ENCODE results near the gene PKHD1.
"Not testable (repeated sequence)": the region's sequence is repeated elsewhere in the genome, so short reads cannot be mapped to it uniquely, and the experiment has no call there.

Gene PKHD1

GRCh38 chr6:51954681-51955080 is 132.7 kb downstream of the PKHD1 start:
- no peak for DNase-seq (ENCODE audit: extremely low spot score)
- no peak for TF ChIP-seq TARDBP (IDR thresholded peaks at IDR 0.05)
- TF ChIP-seq, protein P1, sequence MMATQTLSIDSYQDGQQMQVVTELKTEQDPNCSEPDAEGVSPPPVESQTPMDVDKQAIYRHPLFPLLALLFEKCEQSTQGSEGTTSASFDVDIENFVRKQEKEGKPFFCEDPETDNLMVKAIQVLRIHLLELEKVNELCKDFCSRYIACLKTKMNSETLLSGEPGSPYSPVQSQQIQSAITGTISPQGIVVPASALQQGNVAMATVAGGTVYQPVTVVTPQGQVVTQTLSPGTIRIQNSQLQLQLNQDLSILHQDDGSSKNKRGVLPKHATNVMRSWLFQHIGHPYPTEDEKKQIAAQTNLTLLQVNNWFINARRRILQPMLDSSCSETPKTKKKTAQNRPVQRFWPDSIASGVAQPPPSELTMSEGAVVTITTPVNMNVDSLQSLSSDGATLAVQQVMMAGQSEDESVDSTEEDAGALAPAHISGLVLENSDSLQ (IDR thresholded peaks at IDR 0.05) = no peak
- no peak for TF ChIP-seq FOXM1 (IDR thresholded peaks at IDR 0.05; ENCODE audit: borderline replicate concordance)
- no peak for TF ChIP-seq ARNT (IDR thresholded peaks at IDR 0.05)
- TF ChIP-seq CTBP1 (IDR thresholded peaks at IDR 0.05; ENCODE audit: borderline replicate concordance) = no peak
- TF ChIP-seq BHLHE40 (IDR thresholded peaks at IDR 0.05; ENCODE audit: borderline replicate concordance) = no peak
- TF ChIP-seq SP1 (IDR thresholded peaks at IDR 0.05) = no peak
- no peak for TF ChIP-seq NFRKB (IDR thresholded peaks at IDR 0.05)
- TF ChIP-seq ELF4 (IDR thresholded peaks at IDR 0.05) = no peak
- TF ChIP-seq ZNF384 (IDR thresholded peaks at IDR 0.05) = no peak
- TF ChIP-seq FOXK2 (IDR thresholded peaks at IDR 0.05) = no peak
- no peak for TF ChIP-seq SUZ12 (IDR thresholded peaks at IDR 0.05)
- ChIA-PET POLR2A (no interaction called here), CTCF (interaction anchor here (0.6 kb wide), 1 partner anchor 21 kb away, joined by 3 read pairs; no protein-coding TSS in a partner anchor)

GRCh38 chr6:51953246-51953645 is 134.2 kb downstream of the PKHD1 start:
- CTCF ChIA-PET = no interaction called here
- no peak for TF ChIP-seq SUZ12 (IDR thresholded peaks at IDR 0.05)
- POLR2A ChIA-PET = no interaction called here
- no peak for DNase-seq (ENCODE audit: extremely low spot score)

DNA sequence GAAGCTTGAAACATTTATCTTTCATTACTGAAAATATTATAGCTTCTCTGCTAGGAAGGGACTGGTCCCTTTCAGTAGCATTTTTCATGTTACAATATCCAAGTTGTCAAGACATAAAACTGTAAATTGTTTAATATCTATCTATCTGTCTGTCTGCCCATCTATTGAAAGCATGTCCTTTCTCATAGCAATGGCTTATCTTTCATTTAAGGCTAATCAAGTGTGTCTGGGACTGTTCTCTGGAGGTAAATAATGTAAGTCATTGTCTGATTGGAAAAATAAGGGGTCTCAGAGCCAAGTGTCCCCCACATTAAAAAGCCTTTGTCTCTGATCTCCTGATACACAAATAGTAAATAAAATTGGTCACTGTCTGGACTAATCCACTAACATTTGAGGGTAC is 135.5 kb downstream of the PKHD1 start:
- no peak for TF ChIP-seq FOXM1 (IDR thresholded peaks at IDR 0.05; ENCODE audit: borderline replicate concordance)
- TF ChIP-seq HDGF (IDR thresholded peaks at IDR 0.05; ENCODE audit: borderline replicate concordance) = no peak
- TF ChIP-seq SP1 (IDR thresholded peaks at IDR 0.05) = no peak
- TF ChIP-seq L3MBTL2 (conservative IDR thresholded peaks at IDR 0.05) = no peak
- no peak for TF ChIP-seq TARDBP (IDR thresholded peaks at IDR 0.05)
- TF ChIP-seq NFRKB (IDR thresholded peaks at IDR 0.05) = no peak
- TF ChIP-seq LEF1 (IDR thresholded peaks at IDR 0.05; ENCODE audit: borderline replicate concordance) = no peak
- TF ChIP-seq BHLHE40 (IDR thresholded peaks at IDR 0.05; ENCODE audit: borderline replicate concordance) = no peak
- no peak for TF ChIP-seq FOXK2 (IDR thresholded peaks at IDR 0.05)
- no peak for TF ChIP-seq SUZ12 (IDR thresholded peaks at IDR 0.05)
- no peak for TF ChIP-seq ARNT (IDR thresholded peaks at IDR 0.05)
- TF ChIP-seq FOXA1 (IDR thresholded peaks at IDR 0.05) = no peak
- no peak for TF ChIP-seq ELF4 (IDR thresholded peaks at IDR 0.05)
- TF ChIP-seq CTBP1 (IDR thresholded peaks at IDR 0.05; ENCODE audit: borderline replicate concordance) = no peak
- no peak for DNase-seq (ENCODE audit: extremely low spot score)
- CTCF ChIA-PET = interaction anchor here (1.5 kb wide), 1 partner anchor 8 kb away, joined by 4 read pairs; no protein-coding TSS in a partner anchor
- POLR2A ChIA-PET = no interaction called here

DNA sequence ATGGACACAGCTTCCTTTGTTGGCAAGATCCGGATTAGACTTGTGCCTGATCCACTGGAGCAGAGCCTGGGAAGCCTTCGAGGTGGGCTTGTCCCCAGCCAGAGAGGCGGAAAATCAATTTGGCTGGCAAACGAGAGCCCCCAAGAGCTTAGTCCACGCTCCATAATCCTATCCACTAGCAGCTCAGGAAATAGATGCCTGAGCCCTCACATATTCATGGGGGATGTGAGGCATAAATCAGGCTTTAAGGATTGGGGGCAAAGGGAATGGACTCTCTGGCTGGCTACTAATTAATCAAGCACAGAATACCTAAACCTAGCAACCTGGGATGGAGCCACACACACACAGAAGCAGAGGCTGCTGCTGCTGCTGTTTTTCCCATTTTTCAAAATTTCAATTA is 137.9 kb downstream of the PKHD1 start:
- DNase-seq (ENCODE audit: extremely low spot score) = no peak
- TF ChIP-seq ARNT (IDR thresholded peaks at IDR 0.05) (no peak), BHLHE40 (IDR thresholded peaks at IDR 0.05; ENCODE audit: borderline replicate concordance) (no peak), ELF4 (IDR thresholded peaks at IDR 0.05) (no peak), NFRKB (IDR thresholded peaks at IDR 0.05) (no peak), L3MBTL2 (conservative IDR thresholded peaks at IDR 0.05) (no peak), LEF1 (IDR thresholded peaks at IDR 0.05; ENCODE audit: borderline replicate concordance) (no peak), HDGF (IDR thresholded peaks at IDR 0.05; ENCODE audit: borderline replicate concordance) (no peak)
- TF ChIP-seq, protein P1 (IDR thresholded peaks at IDR 0.05) = no peak
- CTCF ChIA-PET = no interaction called here
- POLR2A ChIA-PET = no interaction called here

GRCh38 chr6:51939695-51940094 is 147.7 kb downstream of the PKHD1 start:
- CTCF ChIA-PET; DNase-seq (ENCODE audit: extremely low spot score); POLR2A ChIA-PET: not testable (repeated sequence)

DNA sequence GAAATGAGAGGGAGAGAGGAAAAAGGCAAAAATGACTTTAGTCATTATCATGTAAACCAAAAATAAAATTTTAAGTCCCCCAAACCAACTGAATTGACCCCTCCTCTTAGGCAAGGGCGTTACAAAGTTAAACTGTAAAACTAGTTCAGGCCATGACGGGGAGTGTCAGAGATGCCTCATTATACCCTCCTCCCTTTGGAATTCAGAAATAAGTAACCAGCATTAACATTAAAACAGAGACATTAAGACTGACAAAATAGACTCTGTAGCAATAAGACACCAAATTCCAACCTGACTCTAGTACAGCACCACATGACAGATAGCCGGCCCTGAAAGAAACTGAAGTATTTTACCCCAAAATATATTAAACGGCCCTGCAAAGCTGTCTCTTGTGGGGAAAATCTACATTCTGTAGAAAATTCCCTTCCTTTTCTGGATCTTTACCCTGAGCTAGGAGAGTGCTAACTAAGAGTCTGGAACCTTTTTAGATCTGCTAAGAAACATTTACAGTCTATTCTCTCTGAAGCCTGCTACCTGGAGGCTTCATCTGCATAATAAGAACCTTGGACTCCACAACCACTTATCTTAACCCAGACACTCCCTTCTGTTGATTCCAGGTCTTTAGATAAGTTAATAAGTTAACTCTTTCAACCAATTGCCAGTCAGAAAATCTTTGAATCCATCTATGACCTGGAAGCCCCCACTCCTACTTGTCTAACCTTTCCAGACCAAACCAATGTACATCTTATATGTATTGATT is 150.7 kb downstream of the PKHD1 start:
- TF ChIP-seq ELF4 (IDR thresholded peaks at IDR 0.05) (no peak), HDGF (IDR thresholded peaks at IDR 0.05; ENCODE audit: borderline replicate concordance) (no peak)
- ChIA-PET CTCF (interaction anchor here (0.7 kb wide), 1 partner anchor 1141 kb away, joined by 3 read pairs; no protein-coding TSS in a partner anchor), POLR2A (no interaction called here)
- DNase-seq (ENCODE audit: extremely low spot score) = no peak

DNA sequence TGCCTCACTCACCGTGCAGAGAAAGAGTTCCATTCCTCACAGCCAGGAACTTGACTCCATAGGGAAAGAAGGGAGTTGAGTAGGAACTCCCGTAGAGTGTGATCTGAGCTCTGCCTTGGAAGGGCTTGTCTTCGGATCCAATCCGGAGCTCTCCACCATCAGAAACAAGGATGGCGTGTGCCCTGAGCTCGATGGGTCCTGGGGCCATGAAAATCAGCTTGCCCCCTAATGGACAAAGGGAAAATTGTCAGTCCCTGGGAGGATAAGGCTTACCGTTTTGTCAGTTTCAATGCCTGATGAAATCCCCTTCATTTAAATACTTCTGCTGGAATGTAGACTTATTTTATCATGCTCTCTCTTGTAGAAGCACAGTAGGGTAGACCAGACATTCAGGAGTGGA is 153.3 kb downstream of the PKHD1 start:
- DNase-seq (ENCODE audit: extremely low spot score) = peak; percentile 63
- ChIA-PET POLR2A (no interaction called here), CTCF (interaction anchor here (0.6 to 1.0 kb wide), 2 partner anchors 9 to 21 kb away, joined by 3 read pairs; no protein-coding TSS in a partner anchor)
- no peak for TF ChIP-seq FOXA1 (IDR thresholded peaks at IDR 0.05)
- no peak for TF ChIP-seq SP1 (IDR thresholded peaks at IDR 0.05)
- TF ChIP-seq TARDBP (IDR thresholded peaks at IDR 0.05) = no peak
- TF ChIP-seq BHLHE40 (IDR thresholded peaks at IDR 0.05; ENCODE audit: borderline replicate concordance) = no peak
- no peak for TF ChIP-seq LEF1 (IDR thresholded peaks at IDR 0.05; ENCODE audit: borderline replicate concordance)
- TF ChIP-seq NFRKB (IDR thresholded peaks at IDR 0.05) = no peak
- no peak for TF ChIP-seq ELF4 (IDR thresholded peaks at IDR 0.05)
- no peak for TF ChIP-seq SUZ12 (IDR thresholded peaks at IDR 0.05)
- TF ChIP-seq, protein P1 (IDR thresholded peaks at IDR 0.05) = no peak
- TF ChIP-seq FOXK2 (IDR thresholded peaks at IDR 0.05) = no peak
- no peak for TF ChIP-seq ARNT (IDR thresholded peaks at IDR 0.05)
- TF ChIP-seq ZNF384 (IDR thresholded peaks at IDR 0.05) = no peak
- no peak for TF ChIP-seq L3MBTL2 (conservative IDR thresholded peaks at IDR 0.05)
- TF ChIP-seq CTBP1 (IDR thresholded peaks at IDR 0.05; ENCODE audit: borderline replicate concordance) = no peak
- TF ChIP-seq FOXM1 (IDR thresholded peaks at IDR 0.05; ENCODE audit: borderline replicate concordance) = no peak
- no peak for TF ChIP-seq HDGF (IDR thresholded peaks at IDR 0.05; ENCODE audit: borderline replicate concordance)
